ENCODE results near the gene SYCP2L.

- no peak for TF ChIP-seq POLR2A (IDR thresholded peaks at IDR 0.05; ENCODE audit: low read depth, low read length)
- TF ChIP-seq TAF1 (IDR thresholded peaks at IDR 0.05; ENCODE audit: borderline replicate concordance, low read depth, low read length), result no peak
Observed at GRCh38 chr6:10976571-10976970, 89.7 kb downstream of the SYCP2L start.

Data from GM12892 (cell line).